CD4-positive, CD25-positive, alpha-beta regulatory T cell (primary cell): Measurements from ENCODE around the gene SLC13A4. TPM values are rescaled to one million over a fixed set of nuclear protein-coding genes. Genes with fewer than 3 reads are reported as not detected.

Experiments used
- ATAC-seq, 2 donors: fragments of 150-1000 bp; cut with Tn5 transposase; one replicate each; pipeline ENCODE4 v1.10.0; 2021; ENCODE audit warnings: low read depth in 2 of 2, moderate number of reproducible peaks in 2 of 2, moderate library complexity in 1 of 2
- DNase-seq, 3 donors: peaks; one replicate each; pipeline versions ENCODE4 v3.0.0 to v3.0.0-alpha.2; 2012 to 2022; ENCODE audit warnings: mixed read lengths in 1 of 3
- H3K27ac ChIP-seq: one replicate; pipeline ENCODE4 v1.7.0; 2013; ENCODE audit warnings: mild to moderate bottlenecking, low read length; ENCODE audit not compliant: insufficient read depth, poor library complexity, severe bottlenecking
- H3K27me3 ChIP-seq: one replicate; pipeline ENCODE4 v1.7.0; 2013; ENCODE audit warnings: low read length; ENCODE audit not compliant: control insufficient read depth, insufficient read depth
- H3K36me3 ChIP-seq: one replicate; pipeline ENCODE4 v1.7.0; 2013; ENCODE audit warnings: mild to moderate bottlenecking, low read length, moderate library complexity; ENCODE audit not compliant: control insufficient read depth, insufficient read depth
- H3K4me1 ChIP-seq: 2 replicates; pipeline ENCODE4 v1.7.0; 2013; ENCODE audit warnings: mild to moderate bottlenecking, low read length; ENCODE audit not compliant: insufficient read depth, control insufficient read depth, poor library complexity, severe bottlenecking
- H3K4me3 ChIP-seq: one replicate; pipeline ENCODE4 v1.7.0; 2013; ENCODE audit warnings: low read depth, mild to moderate bottlenecking, low read length, moderate library complexity
- H3K9me3 ChIP-seq, 2 experiments: 1 replicate in 1 of 2; 2 replicates in 1 of 2; pipeline ENCODE4 v1.7.0; 2013; ENCODE audit warnings: low read length in 2 of 2, mild to moderate bottlenecking in 1 of 2, moderate library complexity in 1 of 2; ENCODE audit not compliant: control insufficient read depth in 2 of 2
- H3K27ac Mint-ChIP-seq, 3 donors: one replicate each; pipeline ENCODE4 v1.8.0; 2020 to 2022; ENCODE audit warnings: mild to moderate bottlenecking in 3 of 3, mixed read lengths in 3 of 3, moderate library complexity in 2 of 3
- H3K27me3 Mint-ChIP-seq: one replicate; pipeline ENCODE4 v1.8.0; 2022; ENCODE audit warnings: mild to moderate bottlenecking, mixed read lengths
- H3K36me3 Mint-ChIP-seq: one replicate; pipeline ENCODE4 v1.8.0; 2020; ENCODE audit warnings: mixed read lengths
- H3K4me1 Mint-ChIP-seq, 4 donors: one replicate each; pipeline ENCODE4 v1.8.0; 2020 to 2022; ENCODE audit warnings: mixed read lengths in 4 of 4, mild to moderate bottlenecking in 1 of 4
- H3K4me3 Mint-ChIP-seq, 4 donors: one replicate each; pipeline ENCODE4 v1.8.0; 2020 to 2022; ENCODE audit warnings: mild to moderate bottlenecking in 4 of 4, mixed read lengths in 4 of 4, moderate library complexity in 3 of 4
- H3K9me3 Mint-ChIP-seq, 7 donors: one replicate each; pipeline ENCODE4 v1.8.0; 2020 to 2022; ENCODE audit warnings: mixed read lengths in 7 of 7, mild to moderate bottlenecking in 3 of 7, moderate library complexity in 2 of 7
- polyA plus RNA-seq, 4 donors: library from polyadenylated mRNA; unstranded; fragments of 300-500 nt; fragmentation: Illumina TruSeq; gene quantifications; one replicate each; pipeline ENCODE4 v1.2.3, GENCODE V29; 2021
- total RNA-seq: library from RNA; stranded (reverse); gene quantifications from one replicate; pipeline ENCODE4 v1.2.3, GENCODE V29; 2022

SLC13A4 gene
- total and polyA plus RNA-seq, 5 donors from 2014 or later: 0.02 to 0.24 (median 0.03) TPM; not detected in 2

DNA sequence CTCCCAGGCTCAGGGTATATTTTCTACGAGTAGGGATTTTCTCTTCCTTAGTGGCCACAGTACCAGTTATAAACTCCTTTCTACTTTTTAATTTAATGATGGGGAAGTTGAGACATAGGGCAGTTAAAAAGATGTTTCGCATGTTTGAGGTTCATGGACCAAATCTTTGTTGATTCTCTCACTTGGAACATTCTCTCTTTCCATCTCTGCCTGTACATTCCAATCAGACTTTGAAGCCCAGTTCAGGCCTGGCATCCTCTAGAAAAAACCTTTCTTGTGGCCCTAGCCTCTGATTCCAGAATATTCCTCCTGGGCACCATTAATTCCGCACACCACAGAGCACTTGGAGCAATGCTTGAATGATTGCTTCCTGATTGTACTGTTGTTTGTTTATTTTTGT is 18.5 kb downstream of the SLC13A4 start:
- H3K4me1 Mint-ChIP-seq: no peaks in the 10 kb centered on the region
- Histone ChIP-seq H3K4me3 (no peak overlapping the region), H3K4me1 (no peaks in the 10 kb centered on the region), H3K36me3 (no peaks in the 10 kb centered on the region), H3K27me3 (no peaks in the 10 kb centered on the region), H3K9me3 (no peaks in the 10 kb centered on the region), H3K27ac (no peak overlapping the region)
- no peak for ATAC-seq
- H3K36me3 Mint-ChIP-seq: no peaks in the 10 kb centered on the region
- no peaks in the 10 kb centered on the region for H3K9me3 Mint-ChIP-seq
- H3K27ac Mint-ChIP-seq: no peak overlapping the region
- H3K27me3 Mint-ChIP-seq: no peaks in the 10 kb centered on the region
- no peak overlapping the region for H3K4me3 Mint-ChIP-seq
- DNase-seq: no peak

GRCh38 chr7:135708041-135708440 is 19.9 kb downstream of the SLC13A4 start:
- no peak for ATAC-seq
- Mint-ChIP-seq H3K4me3 (no peak overlapping the region), H3K27me3 (no peaks in the 10 kb centered on the region), H3K27ac (no peak overlapping the region), H3K4me1 (no peaks in the 10 kb centered on the region), H3K9me3 (no peaks in the 10 kb centered on the region), H3K36me3 (no peaks in the 10 kb centered on the region)
- no peak for DNase-seq
- Histone ChIP-seq H3K9me3 (no peaks in the 10 kb centered on the region), H3K27ac (no peak overlapping the region), H3K4me1 (no peaks in the 10 kb centered on the region), H3K27me3 (no peaks in the 10 kb centered on the region), H3K4me3 (no peak overlapping the region), H3K36me3 (no peaks in the 10 kb centered on the region)

DNA sequence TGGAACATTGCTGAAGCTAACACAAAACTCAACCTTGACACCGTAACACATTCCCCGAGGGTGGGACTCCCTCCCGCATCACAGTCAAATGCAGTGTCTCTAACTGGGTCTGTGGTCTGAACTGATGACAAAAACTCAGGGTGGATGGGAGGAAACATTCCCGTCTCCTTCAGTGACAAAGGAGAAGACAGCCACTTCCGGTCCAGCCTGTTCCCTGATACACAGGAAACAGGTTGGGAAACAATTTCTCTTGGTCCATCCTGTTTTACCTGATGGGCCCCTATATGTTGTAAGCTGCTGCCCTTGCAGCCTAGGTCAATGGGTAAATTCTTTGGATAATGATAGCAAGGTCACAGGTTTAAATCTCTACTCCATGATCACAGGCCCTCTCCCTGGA is 20.4 kb downstream of the SLC13A4 start:
- no peak overlapping the region for H3K4me3 Mint-ChIP-seq
- ATAC-seq (no peak), DNase-seq (no peak)
- H3K36me3 Mint-ChIP-seq: no peaks in the 10 kb centered on the region
- no peaks in the 10 kb centered on the region for H3K9me3 Mint-ChIP-seq
- Histone ChIP-seq H3K36me3 (no peaks in the 10 kb centered on the region), H3K9me3 (no peaks in the 10 kb centered on the region), H3K4me1 (no peaks in the 10 kb centered on the region), H3K27me3 (no peaks in the 10 kb centered on the region), H3K4me3 (no peak overlapping the region), H3K27ac (no peak overlapping the region)
- H3K27ac Mint-ChIP-seq: no peak overlapping the region
- H3K4me1 Mint-ChIP-seq: no peaks in the 10 kb centered on the region
- no peaks in the 10 kb centered on the region for H3K27me3 Mint-ChIP-seq

DNA sequence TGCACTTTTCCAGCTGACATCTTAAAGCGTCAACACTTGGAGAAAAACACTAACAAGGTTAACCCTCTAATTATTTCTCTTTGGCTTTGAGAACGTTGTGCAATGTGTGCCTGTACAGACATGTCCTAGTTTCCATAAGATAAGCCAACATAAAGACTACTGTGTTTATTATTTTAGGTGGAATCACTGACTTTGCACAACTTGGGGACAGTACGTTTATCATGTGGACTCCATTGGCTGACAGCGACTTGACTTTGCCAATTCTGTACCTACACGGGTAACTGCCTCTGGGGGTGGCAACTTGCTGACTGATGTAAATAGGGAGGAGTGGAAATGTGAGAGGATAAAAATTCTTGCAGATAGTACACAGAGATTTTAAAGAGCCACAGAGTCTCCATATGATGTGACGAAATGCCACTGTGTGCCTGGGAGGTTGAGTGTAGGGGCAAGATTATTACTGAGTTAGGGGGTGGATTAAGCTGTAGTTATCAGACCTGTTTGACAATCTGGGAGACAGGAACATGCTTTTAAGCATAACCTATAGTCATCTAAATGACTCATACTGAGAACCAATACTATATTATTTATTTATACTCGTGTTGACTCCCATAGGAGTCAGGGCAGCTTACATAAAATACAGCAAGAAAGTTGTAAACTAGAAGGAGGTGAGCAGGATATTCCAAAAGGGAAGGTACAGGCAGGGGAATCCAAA is 21.0 kb downstream of the SLC13A4 start:
- no peaks in the 10 kb centered on the region for H3K9me3 ChIP-seq
- ATAC-seq: no peak
- H3K4me1 ChIP-seq: no peaks in the 10 kb centered on the region
- Mint-ChIP-seq H3K27me3 (no peaks in the 10 kb centered on the region), H3K36me3 (no peaks in the 10 kb centered on the region), H3K27ac (no peak overlapping the region), H3K4me1 (no peaks in the 10 kb centered on the region), H3K9me3 (no peaks in the 10 kb centered on the region), H3K4me3 (no peak overlapping the region)
- no peaks in the 10 kb centered on the region for H3K36me3 ChIP-seq
- DNase-seq: no peak
- no peak overlapping the region for H3K27ac ChIP-seq
- no peak overlapping the region for H3K4me3 ChIP-seq
- H3K27me3 ChIP-seq: no peaks in the 10 kb centered on the region

- ATAC-seq: no peak
- no peak overlapping the region for H3K27ac Mint-ChIP-seq
- peaks cover 4% of the 10 kb centered on the region for H3K36me3 Mint-ChIP-seq
Measured at GRCh38 chr7:135706038-135706742, 21.8 kb downstream of the SLC13A4 start.

DNA sequence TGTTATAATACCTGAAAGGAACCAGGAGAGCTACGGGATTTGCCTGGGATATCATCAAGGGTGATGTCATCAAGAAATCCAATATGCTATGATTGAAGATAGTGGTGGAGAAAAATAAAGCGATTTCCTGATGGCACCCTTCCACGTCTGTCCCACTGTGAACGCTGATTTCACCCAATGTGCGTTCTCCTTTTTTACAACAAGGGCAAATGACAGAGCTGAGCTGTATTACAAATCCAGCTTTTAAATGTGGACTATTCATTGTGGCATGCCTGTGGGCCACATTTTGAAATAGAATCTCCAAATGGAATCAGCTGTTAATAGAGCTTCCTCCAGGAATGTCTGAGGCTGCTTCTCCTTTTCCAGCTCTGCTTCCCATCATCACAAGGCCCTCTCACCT is 23.3 kb downstream of the SLC13A4 start:
- Mint-ChIP-seq H3K4me3 (no peak overlapping the region), H3K36me3 (peaks cover 8% of the 10 kb centered on the region), H3K9me3 (no peaks in the 10 kb centered on the region), H3K27me3 (no peaks in the 10 kb centered on the region), H3K27ac (no peak overlapping the region), H3K4me1 (no peaks in the 10 kb centered on the region)
- ATAC-seq: no peak
- no peak for DNase-seq
- Histone ChIP-seq H3K9me3 (no peaks in the 10 kb centered on the region), H3K4me3 (no peak overlapping the region), H3K27ac (no peak overlapping the region), H3K27me3 (no peaks in the 10 kb centered on the region), H3K36me3 (no peaks in the 10 kb centered on the region), H3K4me1 (no peaks in the 10 kb centered on the region)

More at GRCh38 chr7:135706038-135706742, 21.8 kb downstream of the SLC13A4 start:
- Mint-ChIP-seq H3K4me3 (no peak overlapping the region), H3K4me1 (no peaks in the 10 kb centered on the region), H3K9me3 (no peaks in the 10 kb centered on the region), H3K27me3 (no peaks in the 10 kb centered on the region)
- Histone ChIP-seq H3K27me3 (no peaks in the 10 kb centered on the region), H3K9me3 (no peaks in the 10 kb centered on the region), H3K4me3 (no peak overlapping the region), H3K27ac (no peak overlapping the region), H3K4me1 (no peaks in the 10 kb centered on the region), H3K36me3 (no peaks in the 10 kb centered on the region)
- DNase-seq: no peak

DNA sequence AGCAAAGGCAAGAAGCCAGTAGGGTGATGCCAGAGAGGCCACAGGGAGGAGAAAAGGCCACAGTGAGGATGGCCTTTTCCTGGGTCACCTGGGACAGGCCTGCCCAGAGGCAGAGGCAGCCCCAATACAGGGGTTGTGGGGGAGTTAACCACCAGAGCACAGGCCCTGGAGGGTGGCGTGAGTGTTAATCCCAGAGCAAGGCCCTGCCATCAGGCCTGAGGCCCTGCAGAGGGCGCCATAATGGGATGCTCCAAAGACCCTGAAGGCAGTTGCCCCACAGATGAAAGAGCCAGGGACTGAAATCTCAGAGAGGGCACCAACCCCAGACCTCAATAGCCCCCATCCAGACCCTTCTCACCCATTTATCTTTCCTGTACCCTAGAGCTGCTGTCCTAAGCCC is 23.9 kb downstream of the SLC13A4 start:
- no peaks in the 10 kb centered on the region for H3K9me3 ChIP-seq
- DNase-seq (peak in 1 of 3 donors; percentile 8), ATAC-seq (no peak)
- Mint-ChIP-seq H3K9me3 (peaks cover 0 to 1% (median 0%) of the 10 kb centered on the region in 7 donors), H3K27me3 (no peaks in the 10 kb centered on the region), H3K4me1 (peaks cover 0 to 1% (median 0%) of the 10 kb centered on the region in 4 donors), H3K27ac (no peak overlapping the region), H3K36me3 (peaks cover 8% of the 10 kb centered on the region), H3K4me3 (no peak overlapping the region)
- H3K27me3 ChIP-seq: no peaks in the 10 kb centered on the region
- H3K4me3 ChIP-seq: no peak overlapping the region
- H3K4me1 ChIP-seq: no peaks in the 10 kb centered on the region
- no peak overlapping the region for H3K27ac ChIP-seq
- H3K36me3 ChIP-seq: no peaks in the 10 kb centered on the region
